Measurements from ENCODE around the gene PSMB3. TPM values are rescaled to one million over a fixed set of nuclear protein-coding genes. Genes with fewer than 3 reads are reported as not detected.
"Not testable (repeated sequence)": the region's sequence is repeated elsewhere in the genome, so short reads cannot be mapped to it uniquely, and the experiment has no call there.

The PSMB3 gene
- total RNA-seq, 2 donors from 2014 or later: 131 to 154 TPM

GRCh38 chr17:38713456-38714075 lies 39.0 kb upstream of the PSMB3 start:
- DNase-seq (no peak), ATAC-seq (no peak)
- intact Hi-C loops (cut with DNase I, micrococcal nuclease): no loop called here

GRCh38 chr17:38715216-38715943 lies 37.2 kb upstream of the PSMB3 start:
- intact Hi-C loops (cut with DNase I, micrococcal nuclease): no loop called here
- no peak for ATAC-seq
- no peak for DNase-seq

GRCh38 chr17:38716368-38717005 lies 36.1 kb upstream of the PSMB3 start:
- ATAC-seq (no peak), DNase-seq (no peak)
- intact Hi-C loops (cut with DNase I, micrococcal nuclease): no loop called here

GRCh38 chr17:38717139-38717745 lies 35.3 kb upstream of the PSMB3 start:
- intact Hi-C loops (cut with DNase I, micrococcal nuclease): no loop called here
- ATAC-seq (no peak), DNase-seq (no peak)

- intact Hi-C loops (cut with DNase I, micrococcal nuclease): no loop called here
- DNase-seq (no peak), ATAC-seq (no peak)
Observed at GRCh38 chr17:38719289-38719942, 33.1 kb upstream of the PSMB3 start.

GRCh38 chr17:38719943-38720641 lies 32.4 kb upstream of the PSMB3 start:
- intact Hi-C loops (cut with DNase I, micrococcal nuclease): no loop called here
- ATAC-seq (no peak), DNase-seq (no peak)

GRCh38 chr17:38720941-38721340 lies 31.6 kb upstream of the PSMB3 start:
- DNase-seq: no peak
- intact Hi-C loops (cut with DNase I, micrococcal nuclease): no loop called here
- ATAC-seq: no peak

- intact Hi-C loops (cut with DNase I, micrococcal nuclease): no loop called here
- no peak for ATAC-seq
- DNase-seq: no peak
Observed at GRCh38 chr17:38721802-38722201, 30.7 kb upstream of the PSMB3 start.

GRCh38 chr17:38724337-38724988 lies 28.1 kb upstream of the PSMB3 start:
- peak; percentile 79 for DNase-seq
- intact Hi-C loops (cut with DNase I, micrococcal nuclease): no loop called here
- peak; percentile 58 for ATAC-seq

- intact Hi-C loops (cut with DNase I, micrococcal nuclease): no loop called here
- no peak for DNase-seq
- ATAC-seq: no peak
Observed at GRCh38 chr17:38725066-38725465, 27.5 kb upstream of the PSMB3 start.

- ATAC-seq (peak; percentile 67), DNase-seq (peak; percentile 76 to 83)
- intact Hi-C loops (cut with DNase I, micrococcal nuclease): not testable (repeated sequence)
Observed at GRCh38 chr17:38726145-38726544, 26.4 kb upstream of the PSMB3 start.

- no peak for DNase-seq
- no peak for ATAC-seq
- intact Hi-C loops (cut with DNase I, micrococcal nuclease): no loop called here
Observed at GRCh38 chr17:38727736-38728135, 24.8 kb upstream of the PSMB3 start.

- ATAC-seq (no peak), DNase-seq (no peak)
- intact Hi-C loops (cut with DNase I, micrococcal nuclease): no loop called here
Observed at GRCh38 chr17:38728290-38728831, 24.2 kb upstream of the PSMB3 start.

- no peak for DNase-seq
- no peak for ATAC-seq
- intact Hi-C loops (cut with DNase I, micrococcal nuclease): no loop called here
Observed at GRCh38 chr17:38729368-38729885, 23.1 kb upstream of the PSMB3 start.

GRCh38 chr17:38729886-38730525 lies 22.5 kb upstream of the PSMB3 start, which contains the start of gene CISD3:
CISD3 (plus strand) TSS chr17:38730341; CDS start chr17:38730359, 18 bp downstream.
- intact Hi-C loops (cut with DNase I, micrococcal nuclease): loop anchor here in 1 of 2 donors (5.0 kb wide), 1 partner anchor 53 kb away; no protein-coding TSS in a partner anchor
- ATAC-seq: peak; percentile 62
- peak; percentile 85 to 91 for DNase-seq

- peak; percentile 95 to 96 for DNase-seq
- peak; percentile 71 for ATAC-seq
- intact Hi-C loops (cut with DNase I, micrococcal nuclease): loop anchor here in 1 of 2 donors (5.0 kb wide), 1 partner anchor 53 kb away; no protein-coding TSS in a partner anchor
Observed at GRCh38 chr17:38730526-38731379, 21.8 kb upstream of the PSMB3 start.

All from left colon (tissue), 2 donors.